K562 (cell line): ENCODE data around the gene TMCC2. TPM values are rescaled to one million over a fixed set of nuclear protein-coding genes. Genes with fewer than 3 reads are reported as not detected.

Experiments
- ATAC-seq: fragments of 200-7000 bp; cut with Tn5 transposase; 3 replicates; pipeline ENCODE4 v1.9.1; 2020; ENCODE audit warnings: moderate library complexity
- BruUV-seq: library from RNA; stranded (reverse); fragments of 400-500 nt; replicated peaks from 2 replicates; lab custom pipeline; 2021; lab: Mats Ljungman, UMichigan
- CTCF ChIA-PET: fragments of 300-600 bp; formaldehyde crosslinking; extraction: SDS; loops from one replicate; lab custom pipeline; 2021; ENCODE audit warnings: low intra/inter-chr PET ratio; lab: Yijun Ruan, JAX
- POLR2A ChIA-PET: fragments of 300-600, 350-650 bp; sonication (Branson Sonifier 250); formaldehyde crosslinking; extraction: SDS; loops from one replicate; lab custom pipeline; 2021; ENCODE audit warnings: antibody characterized with exemption, inconsistent platforms; lab: Yijun Ruan, JAX
- DNase-seq, 4 experiments: peaks; one replicate each; pipeline versions ENCODE4 v3.0.0 to v3.0.0-alpha.2; 2011 to 2018; ENCODE audit warnings: low spot score in 3 of 4, mixed read lengths in 3 of 4; ENCODE audit errors: extremely low read depth in 1 of 4
- FAIRE-seq: peaks from 2 replicates; lab custom pipeline; 2011; peaks lifted over from hg19 to GRCh38; lab: Jason Lieb, UNC
- H2AFZ ChIP-seq: 2 replicates; pipeline ENCODE4 v1.6.0; 2011; ENCODE audit warnings: low read depth, low read length, control low read depth, inconsistent platforms
- H3K27ac ChIP-seq: fragments of 200-600 bp; 3 replicates; pipeline ENCODE4 v1.8.0; 2011; ENCODE audit warnings: low read depth, mild to moderate bottlenecking, control low read depth, inconsistent platforms, low read length, moderate library complexity, mixed read lengths; ENCODE audit errors: extremely low read depth
- H3K27me3 ChIP-seq, 2 experiments: fragments of 300-600 bp in 1 of 2; 2 replicates in 1 of 2; 3 replicates in 1 of 2; pipeline versions ENCODE4 v1.6.0 to v1.8.0; 2011; ENCODE audit warnings: inconsistent platforms in 2 of 2, low read length in 2 of 2, mild to moderate bottlenecking in 1 of 2, mixed read lengths in 1 of 2, moderate library complexity in 1 of 2; ENCODE audit not compliant: control insufficient read depth in 2 of 2, insufficient read depth in 2 of 2
- H3K36me3 ChIP-seq: fragments of 300-600 bp; 3 replicates; pipeline ENCODE4 v1.8.0; 2011; ENCODE audit warnings: mild to moderate bottlenecking, low read length, inconsistent platforms; ENCODE audit not compliant: control insufficient read depth, insufficient read depth
- H3K4me1 ChIP-seq, 2 experiments: fragments of 200-600 bp in 1 of 2; replicated peaks in 1 of 2; 2 replicates in 1 of 2; 3 replicates in 1 of 2; pipeline versions ENCODE4 v1.5.1 to v1.8.0; 2011; ENCODE audit warnings: inconsistent platforms in 2 of 2, low read length in 2 of 2, mild to moderate bottlenecking in 1 of 2, mixed read lengths in 1 of 2, moderate library complexity in 1 of 2; ENCODE audit not compliant: control insufficient read depth in 2 of 2, insufficient read depth in 2 of 2
- H3K4me2 ChIP-seq: 2 replicates; pipeline ENCODE4 v1.6.1; 2011; ENCODE audit warnings: low read length, control low read depth, inconsistent platforms, mixed read lengths; ENCODE audit not compliant: insufficient read depth
- H3K4me3 ChIP-seq: fragments of 200-600 bp; sonication (generic), shearing (Covaris generic); 2 replicates; pipeline ENCODE4 v1.5.1; 2016; ENCODE audit warnings: control low read depth, inconsistent platforms
- H3K79me2 ChIP-seq: fragments of 200-600 bp; 3 replicates; pipeline ENCODE4 v1.8.0; 2011; ENCODE audit warnings: low read length, inconsistent platforms; ENCODE audit not compliant: control insufficient read depth, insufficient read depth
- H3K9ac ChIP-seq, 2 experiments: 2 replicates each; pipeline versions ENCODE4 v1.6.0 to v1.6.1; 2011; ENCODE audit warnings: low read depth in 2 of 2, low read length in 2 of 2, control low read depth in 1 of 2, inconsistent platforms in 1 of 2, mild to moderate bottlenecking in 1 of 2, mixed read lengths in 1 of 2; ENCODE audit not compliant: insufficient read depth in 1 of 2
- H3K9me1 ChIP-seq: one replicate; pipeline ENCODE4 v1.6.0; 2011; ENCODE audit warnings: inconsistent platforms, mild to moderate bottlenecking, low read length, moderate library complexity; ENCODE audit not compliant: control insufficient read depth, insufficient read depth
- H3K9me3 ChIP-seq: replicated peaks from 2 replicates; pipeline ENCODE4 v1.5.1; 2011; ENCODE audit warnings: low read depth, low read length, inconsistent platforms; ENCODE audit not compliant: control insufficient read depth, insufficient read depth
- H4K20me1 ChIP-seq: replicated peaks from 2 replicates; pipeline ENCODE4 v1.6.1; 2011; ENCODE audit warnings: low read length, inconsistent platforms, mixed read lengths; ENCODE audit not compliant: control insufficient read depth, insufficient read depth
- CEBPB ChIP-seq: fragments of 450-650 bp; IDR thresholded peaks from 2 replicates; pipeline ENCODE4 v1.6.1; 2016; ENCODE audit warnings: missing genetic modification characterization, missing compliant biosample characterization
- CREM ChIP-seq: IDR thresholded peaks from 2 replicates; pipeline ENCODE4 v1.6.1; 2014; ENCODE audit warnings: antibody characterized with exemption, low read depth
- CXXC5 ChIP-seq: fragments of 250-450 bp; sonication (Bioruptor Pico); IDR thresholded peaks from 2 replicates; pipeline ENCODE4 v1.8.0; 2022; ENCODE audit warnings: inconsistent platforms, mild to moderate bottlenecking, moderate library complexity
- DPF2 ChIP-seq: fragments of 450-650 bp; IDR thresholded peaks from 2 replicates; pipeline ENCODE4 v1.6.1; 2016
- FOS ChIP-seq: IDR thresholded peaks from 3 replicates; pipeline ENCODE4 v1.6.1; 2011; ENCODE audit not compliant: insufficient read length; ENCODE audit errors: extremely low read depth
- FOSL1 ChIP-seq: fragments of 200-800 bp; sonication (Bioruptor generic); conservative IDR thresholded peaks from 2 replicates; pipeline ENCODE4 v1.6.1; 2016; ENCODE audit warnings: missing genetic modification characterization, missing compliant biosample characterization
- GATAD2A ChIP-seq: fragments of 450-650 bp; IDR thresholded peaks from 2 replicates; pipeline ENCODE4 v1.6.1; 2017
- HINFP ChIP-seq: fragments of 450-650 bp; conservative IDR thresholded peaks from 2 replicates; pipeline ENCODE4 v1.6.1; 2016; ENCODE audit warnings: missing genetic modification characterization, low read depth, mild to moderate bottlenecking, control low read depth, missing compliant biosample characterization
- JUN ChIP-seq, 2 experiments: sonication (generic) in 1 of 2; formaldehyde crosslinking in 1 of 2; IDR thresholded peaks; 2 replicates each; pipeline versions ENCODE4 v1.6.1 to v1.8.0; 2012 to 2022; ENCODE audit warnings: borderline replicate concordance in 2 of 2, mild to moderate bottlenecking in 2 of 2, improper control_type of control experiment in 1 of 2, low read depth in 1 of 2, low read length in 1 of 2, missing genetic modification reagents in 1 of 2
- NRF1 ChIP-seq, 2 experiments: fragments of 450-650 bp; IDR thresholded peaks in 1 of 2; conservative IDR thresholded peaks in 1 of 2; 2 replicates each; pipeline ENCODE4 v1.6.1; 2014; ENCODE audit warnings: mild to moderate bottlenecking in 2 of 2
- PTRF ChIP-seq: fragments of 450-650 bp; IDR thresholded peaks from 2 replicates; pipeline ENCODE4 v1.6.1; 2016; ENCODE audit warnings: mild to moderate bottlenecking, missing genetic modification characterization, missing compliant biosample characterization
- SMAD4 ChIP-seq: fragments of 250-450 bp; sonication (Bioruptor Pico); conservative IDR thresholded peaks from 2 replicates; pipeline ENCODE4 v1.8.0; 2021; ENCODE audit warnings: inconsistent platforms, mild to moderate bottlenecking, moderate library complexity
- SMARCA4 ChIP-seq: fragments of 450-650 bp; IDR thresholded peaks from 2 replicates; pipeline ENCODE4 v1.6.1; 2016
- SMARCE1 ChIP-seq: fragments of 450-650 bp; IDR thresholded peaks from 2 replicates; pipeline ENCODE4 v1.7.1; 2016; ENCODE audit warnings: mild to moderate bottlenecking
- ZBTB7A ChIP-seq: IDR thresholded peaks from 2 replicates; pipeline ENCODE4 v1.6.1; 2011; ENCODE audit warnings: low read depth, mild to moderate bottlenecking, low read length, moderate library complexity, borderline replicate concordance; ENCODE audit not compliant: control insufficient read depth
- ZNF121 ChIP-seq: sonication (generic); formaldehyde crosslinking; conservative IDR thresholded peaks from 2 replicates; pipeline ENCODE4 v1.8.0; 2022; ENCODE audit warnings: missing genetic modification reagents
- ZNF699 ChIP-seq: fragments of 250-450 bp; sonication (Bioruptor Pico); IDR thresholded peaks from 2 replicates; pipeline ENCODE4 v1.8.0; 2021; ENCODE audit warnings: mild to moderate bottlenecking, moderate library complexity; ENCODE audit not compliant: insufficient replicate concordance
- WGBS: fragments of 100-300 bp; shearing (Covaris generic); methylation state at CpG from one replicate; pipeline ENCODE4 v1.1.6; 2016; ENCODE audit warnings: low coverage, mixed read lengths; ENCODE audit not compliant: insufficient coverage; ENCODE audit errors: missing lambda C conversion rate; 5-methylcytosine and 5-hydroxymethylcytosine counted together
- in situ Hi-C: fragments of 300-500 bp; cut with MboI; formaldehyde crosslinking; loops from 4 replicates; pipeline ENCODE4 v1.15.0; 2018; ENCODE audit warnings: inconsistent platforms, mixed read lengths
- intact Hi-C: fragments of 100-400 bp; cut with micrococcal nuclease; formaldehyde crosslinking; loops from 2 replicates; pipeline ENCODE4 v1.14.2; 2022
- polyA plus RNA-seq, 8 experiments: library from polyadenylated mRNA; depleted of rRNA in 4 of 8; stranded (reverse) in 5 of 8; unstranded in 3 of 8; fragments of >200 nt; fragmentation: Nextera tagmentation in 2 of 8; fragmentation: Illumina TruSeq in 1 of 8; extraction: Ambion mirVana in 2 of 8; extraction: Trizol in 1 of 8; gene quantifications; 2 replicates each; pipeline versions ENCODE4 v1.2.1 to v1.2.3, GENCODE V29; 2011 to 2014; ENCODE audit warnings: inconsistent platforms in 1 of 8, missing spikeins in 1 of 8
- total RNA-seq, 7 experiments: library from RNA; depleted of rRNA in 6 of 7; stranded (reverse); fragments of >200 nt in 6 of 7; fragmentation: Illumina TruSeq in 2 of 7; extraction: Trizol in 2 of 7; gene quantifications; 2 replicates each; pipeline versions ENCODE4 v1.2.1 to v1.2.3, GENCODE V29; 2011 to 2021; ENCODE audit warnings: low replicate concordance in 1 of 7

Gene TMCC2
- total and polyA plus RNA-seq, 9 of the 15 experiments (the other 6 are each of a cell fraction or from before 2014, with no cell fraction given) = 0.06 to 1.8 (median 0.98) TPM

GRCh38 chr1:205260948-205261732 is 33.4 kb downstream of the TMCC2 start:
- POLR2A ChIA-PET = interaction anchor here (0.6 to 3.5 kb wide), 8 partner anchors 10 to 560 kb away, joined by 3 to 15 read pairs (median 4); no protein-coding TSS in a partner anchor
- BruUV-seq = no TSS peak
- peak; percentile 70 for FAIRE-seq
- TF ChIP-seq ZNF121 (CRISPR knock-in tag) (peak; percentile 96), FOSL1 (tag) (peak; percentile 64), NRF1 (conservative IDR thresholded peaks at IDR 0.05 in 1 of 2, IDR thresholded peaks at IDR 0.05 in 1 of 2) (peak; percentile 45 to 55; a peak in 3 of 4 replicates), CEBPB (tag) (peak; percentile 83), SMARCE1 (peak; percentile 77), FOS (peak; percentile 25), PTRF (tag) (no peak), JUN (IDR thresholded peaks at IDR 0.05; ENCODE audit: borderline replicate concordance, low read depth, low read length) (peak; percentile 79; the same call in 1 of the 2 replicates), JUN (CRISPR knock-in tag; IDR thresholded peaks at IDR 0.05; ENCODE audit: borderline replicate concordance) (no peak), CXXC5 (peak; percentile 25; the same call in 1 of the 2 replicates), SMAD4 (CRISPR knock-in tag) (peak; percentile 58; the same call in 1 of the 2 replicates), SMARCA4 (peak; percentile 54; the same call in 1 of the 2 replicates), ZNF699 (CRISPR knock-in tag) (no peak), GATAD2A (no peak), CREM (0 out of 2 replicates have a peak, but pooled peaks have one; percentile 10), ZBTB7A (0 out of 2 replicates have a peak, but pooled peaks have one; percentile 19), HINFP (tag) (no peak), DPF2 (peak; percentile 81)

More at GRCh38 chr1:205260948-205261732, 33.4 kb downstream of the TMCC2 start:
- no peak overlapping the region for H3K4me3 ChIP-seq
- no peaks in the 10 kb centered on the region for H4K20me1 ChIP-seq
- H3K4me1 ChIP-seq = peaks cover 32 to 33% of the 10 kb centered on the region in 2 experiments
- H3K36me3 ChIP-seq = no peaks in the 10 kb centered on the region
- H3K9me3 ChIP-seq = no peaks in the 10 kb centered on the region
- DNase-seq (peak in 1 of 4 experiments; percentile 65), ATAC-seq (peak; percentile 49)
- no peak overlapping the region for H3K9ac ChIP-seq
- in situ Hi-C loops (no loop called here), intact Hi-C loops (no loop called here)
- no peaks in the 10 kb centered on the region for H3K9me1 ChIP-seq
- H3K27me3 ChIP-seq = 0 out of 5 replicates have a peak, but pooled peaks cover 0 to 4% of the 10 kb centered on the region in 2 experiments
- no peak overlapping the region for H3K4me2 ChIP-seq
- H3K27ac ChIP-seq = no peak overlapping the region
- 17% methylated on average over 8 of the region's 8 CpGs for WGBS
- H2AFZ ChIP-seq = no peak overlapping the region
- H3K79me2 ChIP-seq = no peaks in the 10 kb centered on the region
- CTCF ChIA-PET = no interaction called here
